RPMI7951 (cell line): ENCODE measurements around the gene TMEM134. TPM values are rescaled to one million over a fixed set of nuclear protein-coding genes. Genes with fewer than 3 reads are reported as not detected.

Experiments
- DNase-seq: peaks from one replicate; pipeline ENCODE4 v3.0.0-alpha.2; 2012; ENCODE audit warnings: low read depth
- total RNA-seq: library from RNA; depleted of rRNA; stranded (reverse); fragments of >200 nt; shearing (Covaris generic); gene quantifications from 2 replicates; pipeline ENCODE4 v1.2.3, GENCODE V29; 2014

The TMEM134 gene
- total RNA-seq, 1 experiment from 2014 or later, result 28.0 TPM

- DNase-seq, result no peak
These were observed 10.8 kb downstream of the TMEM134 start for GRCh38 chr11:67458266-67458665.

DNA sequence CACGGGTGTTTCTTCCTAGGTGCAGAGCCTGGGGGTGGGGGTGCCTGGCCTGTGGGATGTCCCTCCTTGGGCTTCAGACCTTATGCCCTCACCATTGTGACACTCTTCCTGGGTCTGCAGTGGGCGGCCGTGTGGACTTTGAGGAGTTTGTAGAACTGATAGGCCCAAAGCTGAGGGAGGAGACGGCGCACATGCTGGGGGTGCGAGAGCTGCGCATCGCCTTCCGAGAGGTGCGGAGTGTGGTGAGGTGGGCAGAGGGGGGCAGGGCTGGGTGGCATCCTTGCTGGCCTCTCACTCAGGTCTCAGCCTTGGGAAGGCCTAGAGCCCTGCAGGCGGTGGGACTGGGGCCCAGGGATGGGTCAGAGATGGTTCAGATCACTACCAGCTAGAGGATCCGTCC lies 11.6 kb downstream of the TMEM134 start:
- no peak for DNase-seq

GRCh38 chr11:67456068-67456705 lies 12.9 kb downstream of the TMEM134 start:
- no peak for DNase-seq

DNA sequence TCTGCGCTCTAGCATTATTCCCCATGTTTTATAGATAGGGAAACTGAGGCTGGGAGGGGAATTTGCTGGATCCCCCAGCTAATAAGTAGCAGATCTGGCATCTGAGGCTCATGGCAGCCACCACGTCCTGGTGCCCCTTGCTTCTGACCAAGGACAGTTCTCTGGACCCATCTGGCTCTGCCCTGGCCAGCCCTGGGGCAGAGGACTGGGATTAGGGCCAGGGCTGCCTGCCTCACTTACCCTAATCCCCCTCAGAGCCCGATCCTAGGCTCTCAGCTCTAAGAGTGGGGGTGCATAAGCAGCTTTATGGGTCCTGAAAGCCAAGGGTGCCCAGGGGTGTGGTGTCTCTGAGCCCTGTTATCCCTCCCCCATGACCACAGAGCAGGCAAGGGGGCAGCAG lies 14.0 kb downstream of the TMEM134 start, which contains the start of gene CABP4:
CABP4 (plus strand) TSS at position 301 of the 400 bp plus-strand sequence; CDS start at position 371, 70 bp downstream.
- DNase-seq, result no peak

DNA sequence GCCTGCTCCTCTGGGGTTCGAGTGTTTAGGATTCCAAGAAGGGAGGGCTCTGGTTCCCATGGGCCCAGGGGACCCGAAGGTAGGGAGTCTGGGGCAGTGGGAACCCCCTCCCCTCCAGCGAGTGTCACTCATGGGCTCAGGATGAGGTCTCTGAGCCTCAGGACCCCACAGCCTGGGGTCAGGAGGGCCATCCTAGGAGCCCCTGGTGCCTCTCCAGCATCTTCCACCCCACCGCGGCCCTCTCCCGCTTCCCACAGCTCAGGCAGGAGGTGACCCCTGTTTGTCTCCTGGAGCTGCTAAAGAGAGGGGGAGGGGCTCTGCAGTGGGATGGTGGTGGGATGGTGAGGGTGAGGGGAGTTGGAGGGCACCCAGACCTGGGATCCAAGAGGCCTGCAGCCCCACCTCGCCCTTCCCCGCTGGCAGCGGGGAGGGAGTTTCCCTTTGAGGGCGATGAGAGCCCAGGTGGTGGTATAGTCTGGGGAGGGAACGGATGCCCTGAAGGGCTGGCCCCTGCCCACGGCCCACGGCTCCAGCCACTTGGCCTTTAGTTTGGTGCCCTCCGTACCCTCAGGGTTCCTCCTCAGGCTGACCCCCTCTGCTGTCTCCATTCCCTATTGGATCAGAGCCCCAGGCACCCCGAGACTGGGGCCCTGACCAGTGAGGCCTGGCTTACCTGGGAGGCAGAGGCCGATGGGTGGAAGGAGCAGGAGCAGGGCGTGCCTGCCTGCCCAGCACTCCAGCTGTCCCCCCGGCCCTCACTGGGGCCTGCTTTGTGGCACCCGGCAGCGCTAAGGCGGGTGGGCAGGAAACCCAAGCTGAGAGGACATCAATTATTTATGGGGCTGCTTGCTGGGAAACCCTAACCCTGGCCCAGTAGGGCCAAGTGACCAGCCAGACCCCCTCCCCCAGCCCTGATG lies 15.0 kb downstream of the TMEM134 start:
- no peak for DNase-seq

DNA sequence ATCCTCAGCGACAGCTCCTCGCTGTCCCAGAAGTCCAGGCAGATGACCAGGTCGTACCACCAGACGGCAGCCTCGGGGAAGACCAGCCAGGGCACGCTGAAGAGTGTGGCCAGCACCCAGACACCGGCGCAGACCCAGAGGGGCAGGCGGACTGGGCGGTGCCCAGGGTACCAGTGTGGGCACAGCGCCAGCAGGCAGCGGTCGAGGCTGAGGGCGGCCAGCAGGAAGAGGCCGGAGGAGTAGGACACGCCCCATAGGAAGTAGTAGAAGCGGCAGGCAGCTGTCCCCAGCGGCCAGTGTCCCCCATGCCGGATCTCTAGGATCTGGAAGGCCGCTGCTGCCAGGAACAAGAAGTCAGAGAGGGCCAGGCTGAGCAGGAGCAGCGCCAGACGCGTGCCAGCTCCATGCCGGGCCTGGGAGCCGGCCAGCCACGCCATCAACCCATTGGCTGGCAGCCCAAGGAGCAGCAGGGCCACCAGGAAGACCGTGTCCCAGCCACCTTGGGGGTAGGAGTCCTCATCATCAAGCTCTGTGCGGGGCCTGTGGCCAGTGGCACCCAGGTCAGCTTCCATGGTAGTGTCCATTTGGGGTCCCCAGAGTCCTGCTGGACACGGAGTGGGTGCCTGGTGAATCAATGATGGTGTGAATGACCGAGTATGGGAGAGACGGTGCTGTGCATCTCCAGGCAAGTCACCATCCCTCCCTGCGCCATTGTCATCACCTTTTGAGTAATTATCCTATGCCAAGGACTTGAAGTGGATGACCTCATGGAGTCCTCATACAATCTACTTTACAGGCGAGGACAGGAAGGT lies 16.7 kb downstream of the TMEM134 start, which contains the start of gene GPR152:
GPR152 (minus strand) TSS at position 589 of the 812 bp plus-strand sequence; CDS start at position 584, 5 bp downstream.
- no peak for DNase-seq

DNA sequence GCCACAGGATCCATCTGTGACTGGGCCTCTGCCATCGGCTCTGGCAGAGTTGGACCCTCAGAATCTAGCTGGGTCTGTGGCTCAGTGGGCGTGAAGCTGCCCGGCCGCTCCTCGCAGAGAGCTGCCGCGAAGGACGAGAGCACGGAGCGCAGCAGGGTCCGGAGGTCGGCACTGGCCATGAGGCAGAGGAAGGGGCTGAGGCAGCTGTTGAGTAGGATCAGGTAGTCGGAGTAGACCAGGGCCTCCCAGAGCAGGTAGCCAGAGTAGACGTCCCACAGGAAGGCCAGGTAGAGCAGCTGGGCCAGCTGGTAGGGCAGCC lies 17.4 kb downstream of the TMEM134 start:
- no peak for DNase-seq

- no peak for DNase-seq
These were observed 18.0 kb downstream of the TMEM134 start for GRCh38 chr11:67450796-67451657.

DNA sequence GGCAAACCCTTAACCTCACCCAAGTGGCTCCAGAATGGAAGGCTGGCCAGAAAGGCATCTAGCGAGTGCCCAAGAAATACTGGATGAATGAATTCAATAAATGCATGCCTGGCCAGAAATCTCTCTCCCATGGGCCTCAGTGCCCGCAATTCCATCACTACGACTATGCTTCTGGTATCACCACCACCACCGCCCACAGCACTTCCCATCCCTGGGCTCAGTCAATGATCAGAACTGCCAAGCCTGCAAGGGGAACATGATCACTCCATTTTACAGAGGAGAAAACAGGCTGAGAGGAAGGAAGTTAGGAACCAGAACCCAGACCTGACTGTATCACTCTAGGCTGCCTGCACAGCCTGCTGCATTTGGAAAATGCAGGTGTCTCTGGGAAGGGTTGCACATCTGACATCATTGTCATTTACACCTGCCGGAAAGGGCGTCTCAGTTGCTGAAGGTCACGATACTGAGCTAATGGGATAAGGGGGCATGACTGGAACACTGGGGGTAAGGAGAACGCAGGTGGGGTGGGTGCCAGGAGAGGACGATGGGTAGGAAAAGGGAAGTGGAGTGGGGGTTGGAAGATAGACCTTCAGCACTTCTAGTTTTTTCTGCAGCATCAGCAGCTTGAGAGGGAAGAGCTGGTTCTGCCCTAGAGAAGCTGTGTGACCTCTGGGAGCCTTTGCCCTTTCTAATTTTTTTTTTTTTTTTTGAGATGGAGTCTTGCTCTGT lies 19.8 kb downstream of the TMEM134 start:
- no peak for DNase-seq

DNA sequence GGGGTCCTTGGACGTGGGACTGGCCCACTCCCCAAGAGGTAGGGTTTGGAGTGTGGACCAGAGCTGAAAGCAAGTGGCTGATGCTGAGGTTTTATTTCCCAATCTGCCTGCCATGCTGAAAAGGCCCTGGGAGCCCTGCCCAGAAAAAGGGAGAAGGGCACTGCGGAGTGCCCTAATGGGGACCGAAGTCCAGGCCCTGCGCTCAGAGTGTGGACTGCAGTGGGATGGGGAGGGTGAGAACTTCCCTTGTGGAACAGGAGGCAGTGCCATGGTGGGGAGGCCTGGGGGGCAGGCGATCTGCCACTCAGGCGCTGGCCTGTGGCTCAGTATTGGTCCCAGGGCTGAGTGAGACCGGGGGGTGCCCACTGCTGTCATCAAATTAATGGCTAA lies 20.8 kb downstream of the TMEM134 start:
- DNase-seq, result no peak

DNA sequence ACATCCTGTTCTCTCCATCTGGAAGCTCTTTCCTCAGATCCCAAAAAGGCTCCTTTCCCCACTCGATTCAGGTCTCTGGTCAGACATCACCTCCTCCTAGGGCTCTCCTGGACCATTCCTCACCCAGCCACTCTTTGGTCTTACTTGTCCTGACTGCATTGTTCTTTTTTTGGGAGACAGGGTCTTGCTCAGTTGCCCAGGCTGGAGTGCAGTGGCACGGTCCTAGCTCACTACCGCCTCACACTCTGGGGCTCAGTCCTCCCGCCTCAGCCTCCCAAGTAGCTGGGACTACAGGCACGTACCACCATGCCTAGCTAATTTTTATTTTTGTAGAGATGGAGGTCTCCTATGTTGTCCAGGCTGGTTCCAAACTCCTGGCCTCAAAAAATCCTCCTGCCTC lies 23.5 kb downstream of the TMEM134 start:
- DNase-seq, result no peak

- no peak for DNase-seq
These were observed 26.3 kb downstream of the TMEM134 start for GRCh38 chr11:67442504-67443404.

DNA sequence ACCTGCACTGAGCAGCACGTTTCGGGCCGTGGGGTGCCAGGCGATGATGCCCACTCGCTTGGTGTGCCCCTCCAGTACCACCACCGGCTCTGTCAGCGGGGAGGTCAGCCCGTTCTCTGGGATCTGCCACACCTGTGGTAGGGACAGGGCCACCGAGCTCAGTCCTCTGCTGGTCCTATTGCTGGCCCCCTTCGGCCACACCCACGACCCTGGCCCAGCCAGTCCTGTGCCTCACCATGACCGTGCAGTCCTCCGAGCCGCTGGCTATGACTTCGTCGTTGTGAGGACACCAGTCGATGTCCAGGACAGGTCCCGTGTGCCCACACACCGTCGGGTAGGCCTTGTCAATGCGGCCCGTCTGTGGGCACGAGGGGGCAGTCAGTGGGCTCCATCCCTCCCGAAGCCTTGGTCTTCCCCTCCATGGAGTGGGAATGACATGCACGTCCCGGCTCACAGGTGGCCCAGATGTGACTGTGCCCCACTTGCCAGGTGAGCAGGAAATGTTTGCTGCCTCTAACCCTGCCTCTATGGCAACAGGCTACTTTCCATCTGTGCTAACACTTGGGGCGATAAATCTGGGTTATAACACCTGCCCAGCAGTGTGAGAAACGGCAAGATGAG lies 27.2 kb downstream of the TMEM134 start:
- no peak for DNase-seq

GRCh38 chr11:67441098-67441563 lies 27.9 kb downstream of the TMEM134 start:
- no peak for DNase-seq

GRCh38 chr11:67440229-67441097 lies 28.6 kb downstream of the TMEM134 start:
- no peak for DNase-seq

DNA sequence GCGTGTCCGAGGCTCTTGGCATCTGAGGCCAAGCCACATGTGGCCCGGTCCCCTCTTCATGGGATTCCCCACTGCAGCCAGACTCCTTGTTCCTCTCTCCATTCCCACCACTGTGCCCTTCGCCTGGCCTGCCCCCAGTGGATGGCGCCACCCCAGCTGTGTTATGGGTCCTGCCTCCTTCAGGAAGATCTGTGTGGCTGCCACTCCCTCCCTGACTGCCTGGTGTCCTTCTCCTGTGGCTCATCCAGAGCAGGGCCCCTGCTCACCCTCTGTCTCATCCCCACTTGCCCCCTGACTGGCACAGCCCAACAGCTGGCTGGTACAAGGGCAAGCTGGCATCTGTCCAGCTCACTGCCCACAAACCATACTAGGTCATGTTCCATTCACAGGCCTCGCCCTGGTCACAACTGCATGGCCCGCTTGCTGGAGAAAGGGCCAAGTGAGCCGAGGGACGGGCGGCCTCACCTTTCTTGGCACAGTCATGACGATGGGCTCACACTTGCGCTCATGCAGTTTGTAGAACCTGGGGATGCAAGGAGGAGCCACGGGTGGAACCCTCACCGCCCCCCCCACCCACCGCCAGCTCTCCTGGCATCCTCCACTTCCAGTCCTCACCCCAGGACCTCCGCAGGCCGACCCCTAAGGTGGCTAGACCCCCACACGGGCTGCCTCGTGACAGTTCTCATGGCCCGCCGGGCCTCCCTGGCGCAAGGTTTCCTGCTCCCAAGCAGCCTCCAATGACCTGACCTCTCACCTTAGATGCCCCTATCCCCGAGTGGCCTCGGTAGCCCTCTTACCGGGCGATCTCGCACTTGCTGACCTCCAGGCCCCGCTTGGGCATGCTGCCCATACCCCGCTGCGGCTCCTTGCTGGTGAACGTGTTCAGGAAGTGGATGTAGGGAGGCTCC lies 29.5 kb downstream of the TMEM134 start:
- DNase-seq, result peak; percentile 22
